COLO668 (cell line): ENCODE measurements around the gene TMEM150B.

ENCODE experiments used
- DNase-seq: peaks from one replicate; lab custom pipeline; 2025; ENCODE audit not compliant: unreplicated experiment; lab: John Stamatoyannopoulos, UW

The TMEM150B gene

GRCh38 chr19:55355213-55355821 is 30.2 kb upstream of the TMEM150B start:
- DNase-seq = no peak

GRCh38 chr19:55354698-55355212 is 29.6 kb upstream of the TMEM150B start, which contains the start of gene COX6B2:
Gene COX6B2, minus strand, starts transcription at chr19:55354719. Its CDS starts 198 bp downstream, at chr19:55354521.
- DNase-seq = no peak

- DNase-seq = peak; percentile 22
Observed at GRCh38 chr19:55353803-55354697, 28.9 kb upstream of the TMEM150B start.

GRCh38 chr19:55353356-55353802 is 28.2 kb upstream of the TMEM150B start:
- no peak for DNase-seq

GRCh38 chr19:55352549-55353145 is 27.5 kb upstream of the TMEM150B start:
- DNase-seq = no peak

GRCh38 chr19:55352040-55352439 is 26.9 kb upstream of the TMEM150B start:
- DNase-seq = no peak

GRCh38 chr19:55350620-55351315 is 25.6 kb upstream of the TMEM150B start:
- no peak for DNase-seq

GRCh38 chr19:55348317-55349034 is 23.3 kb upstream of the TMEM150B start:
- no peak for DNase-seq

GRCh38 chr19:55347442-55348009 is 22.4 kb upstream of the TMEM150B start:
- no peak for DNase-seq

GRCh38 chr19:55346725-55347441 is 21.7 kb upstream of the TMEM150B start:
- no peak for DNase-seq

- no peak for DNase-seq
Observed at GRCh38 chr19:55345818-55346724, 20.9 kb upstream of the TMEM150B start.

- no peak for DNase-seq
Observed at GRCh38 chr19:55345101-55345817, 20.1 kb upstream of the TMEM150B start.

- peak; percentile 15 for DNase-seq
Observed at GRCh38 chr19:55344444-55344843, 19.3 kb upstream of the TMEM150B start.

GRCh38 chr19:55341595-55342531 is 16.7 kb upstream of the TMEM150B start:
- no peak for DNase-seq

GRCh38 chr19:55341171-55341588 is 16.0 kb upstream of the TMEM150B start:
- peak; percentile 87 for DNase-seq

- peak; percentile 67 for DNase-seq
Observed at GRCh38 chr19:55340784-55341147, 15.6 kb upstream of the TMEM150B start.
